ENCODE measurements around the gene ATP1A1.
A peak's percentile ranks its signal among the peaks of the same experiment; 100 is the strongest.

Gene ATP1A1

DNA sequence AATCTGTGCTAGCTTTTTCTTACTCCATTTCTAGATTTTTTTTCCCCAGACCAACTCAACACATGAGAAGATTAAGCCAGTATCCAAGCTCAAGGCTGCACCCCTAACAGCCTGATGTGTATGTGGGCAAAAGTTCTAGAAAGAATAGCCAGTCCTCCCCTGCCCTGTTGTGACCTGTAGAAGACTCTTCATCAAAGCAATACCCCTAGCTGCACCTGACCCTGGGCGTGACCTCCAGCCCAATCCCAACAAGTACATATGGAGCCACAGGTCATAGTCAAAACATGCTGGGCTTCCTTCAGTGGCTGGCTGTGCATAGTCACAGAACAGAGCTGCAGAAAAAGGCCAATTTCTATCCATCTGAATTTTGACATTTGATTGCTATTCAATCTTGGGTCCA is 72.5 kb downstream of the ATP1A1 start:
- TF ChIP-seq, protein P1, sequence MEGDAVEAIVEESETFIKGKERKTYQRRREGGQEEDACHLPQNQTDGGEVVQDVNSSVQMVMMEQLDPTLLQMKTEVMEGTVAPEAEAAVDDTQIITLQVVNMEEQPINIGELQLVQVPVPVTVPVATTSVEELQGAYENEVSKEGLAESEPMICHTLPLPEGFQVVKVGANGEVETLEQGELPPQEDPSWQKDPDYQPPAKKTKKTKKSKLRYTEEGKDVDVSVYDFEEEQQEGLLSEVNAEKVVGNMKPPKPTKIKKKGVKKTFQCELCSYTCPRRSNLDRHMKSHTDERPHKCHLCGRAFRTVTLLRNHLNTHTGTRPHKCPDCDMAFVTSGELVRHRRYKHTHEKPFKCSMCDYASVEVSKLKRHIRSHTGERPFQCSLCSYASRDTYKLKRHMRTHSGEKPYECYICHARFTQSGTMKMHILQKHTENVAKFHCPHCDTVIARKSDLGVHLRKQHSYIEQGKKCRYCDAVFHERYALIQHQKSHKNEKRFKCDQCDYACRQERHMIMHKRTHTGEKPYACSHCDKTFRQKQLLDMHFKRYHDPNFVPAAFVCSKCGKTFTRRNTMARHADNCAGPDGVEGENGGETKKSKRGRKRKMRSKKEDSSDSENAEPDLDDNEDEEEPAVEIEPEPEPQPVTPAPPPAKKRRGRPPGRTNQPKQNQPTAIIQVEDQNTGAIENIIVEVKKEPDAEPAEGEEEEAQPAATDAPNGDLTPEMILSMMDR (conservative IDR thresholded peaks at IDR 0.05) = no peak
- H3K27ac ChIP-seq = no peak overlapping the region

- TF ChIP-seq, protein P1 (conservative IDR thresholded peaks at IDR 0.05) = no peak
- H3K27ac ChIP-seq = no peak overlapping the region
These were observed 73.6 kb downstream of the ATP1A1 start for GRCh38 chr1:116446686-116447085.

DNA sequence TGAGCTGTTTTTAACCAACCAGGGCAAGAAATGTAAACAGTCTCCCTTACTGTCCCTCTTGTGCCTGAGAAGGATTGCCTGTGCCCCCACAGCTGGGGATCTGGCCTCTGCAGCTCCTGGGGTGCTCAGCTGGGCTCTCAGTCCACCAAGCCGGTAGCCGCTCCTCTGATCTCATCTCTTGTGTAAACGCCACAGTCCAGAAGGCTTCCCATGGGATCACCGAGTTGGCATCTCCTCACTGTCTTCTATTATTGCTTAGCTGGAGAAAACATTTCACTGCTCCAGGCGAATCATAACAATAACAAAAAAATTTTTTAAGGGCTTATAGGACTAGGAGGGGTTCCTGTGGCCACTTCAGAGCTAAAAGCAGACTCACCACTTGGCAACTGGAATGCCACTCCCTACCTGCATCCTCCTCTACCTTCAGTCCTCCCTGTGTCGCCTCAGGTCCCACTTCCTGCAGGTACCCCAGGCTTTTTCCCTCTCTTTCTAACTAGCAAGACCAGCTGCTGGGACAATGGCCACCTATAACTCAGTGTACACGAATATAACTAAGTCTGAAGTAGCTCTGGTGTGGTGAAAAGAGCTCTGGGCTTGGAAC is 75.8 kb downstream of the ATP1A1 start:
- H3K27ac ChIP-seq = no peak overlapping the region
- TF ChIP-seq, protein P1 (conservative IDR thresholded peaks at IDR 0.05) = no peak

GRCh38 chr1:116449578-116449977 is 76.5 kb downstream of the ATP1A1 start:
- H3K27ac ChIP-seq = no peak overlapping the region
- TF ChIP-seq, protein P1 (conservative IDR thresholded peaks at IDR 0.05) = no peak

DNA sequence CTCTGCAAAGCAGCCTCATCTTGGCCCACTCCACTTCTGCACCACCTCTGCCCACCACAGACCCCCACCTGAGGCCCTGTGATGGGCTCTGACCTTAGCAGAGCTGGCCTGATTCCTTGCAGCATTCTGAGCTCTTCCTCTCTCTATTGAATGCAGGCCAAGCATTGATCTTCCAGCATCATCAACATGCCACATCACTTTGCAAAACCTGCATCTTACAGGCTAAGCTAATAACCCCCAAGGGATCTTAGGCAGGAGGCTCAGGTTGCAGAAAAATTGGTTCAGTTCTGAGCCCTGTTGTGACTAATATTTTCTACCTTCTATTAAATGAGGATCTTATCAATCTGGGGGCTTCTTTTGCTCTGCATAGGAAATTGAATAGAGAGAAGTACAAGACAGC is 78.7 kb downstream of the ATP1A1 start:
- H3K27ac ChIP-seq = peak overlapping the region; percentile 68
- TF ChIP-seq, protein P1 (conservative IDR thresholded peaks at IDR 0.05) = no peak

DNA sequence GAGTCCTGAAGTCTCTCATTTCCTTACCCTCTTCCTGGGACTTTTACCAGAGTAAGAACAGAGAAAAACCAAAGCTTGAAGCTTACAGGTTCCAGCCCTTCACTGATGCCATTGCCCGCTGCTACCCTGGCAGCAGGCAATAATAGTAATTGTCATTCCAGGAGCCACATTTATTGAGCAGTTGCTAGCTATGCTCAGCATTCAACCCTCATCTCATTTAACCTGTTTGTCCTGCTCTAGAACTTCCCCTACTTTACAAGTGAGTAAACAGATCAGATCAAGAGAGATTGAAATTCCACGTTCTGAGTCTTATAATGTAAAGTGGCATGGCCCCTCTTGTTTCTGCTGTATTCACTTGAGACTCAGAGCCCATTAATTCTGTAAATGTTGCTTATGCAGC is 80.4 kb downstream of the ATP1A1 start:
- H3K27ac ChIP-seq = peak overlapping the region; percentile 68
- TF ChIP-seq, protein P1 (conservative IDR thresholded peaks at IDR 0.05) = no peak

DNA sequence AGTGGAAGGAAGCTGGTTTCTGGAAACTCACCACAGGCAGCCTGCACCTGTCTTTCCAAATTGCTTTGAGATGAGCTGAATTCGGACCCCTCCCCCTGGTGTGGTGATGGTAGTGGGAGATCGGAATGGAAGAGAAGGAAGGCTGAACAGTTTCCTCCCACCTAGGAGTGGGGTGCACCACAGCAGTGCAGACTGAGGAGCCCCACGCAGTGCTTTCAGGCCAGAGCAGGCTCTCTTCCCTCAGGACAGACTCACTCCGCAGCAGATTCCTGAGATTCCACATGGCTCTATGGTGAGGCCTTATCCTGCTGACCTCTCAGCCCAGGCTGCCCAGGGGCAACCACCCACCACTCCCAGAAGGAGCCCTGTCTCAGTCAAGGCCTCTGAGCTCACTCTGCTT is 80.9 kb downstream of the ATP1A1 start:
- peak overlapping the region; percentile 68 for H3K27ac ChIP-seq
- TF ChIP-seq, protein P1 (conservative IDR thresholded peaks at IDR 0.05) = no peak

All from VCaP (cell line).